SU-DHL-6 (cell line): ENCODE data around the gene RRP1B.

Source experiments
- CTCF ChIP-seq: fragments of 200-600 bp; sonication (generic); IDR thresholded peaks from one replicate; pipeline ENCODE4 v1.5.1; 2017; ENCODE audit warnings: antibody characterized with exemption, mild to moderate bottlenecking, low read length, moderate library complexity; ENCODE audit not compliant: insufficient read depth, poor library complexity, severe bottlenecking
- EZH2phosphoT487 ChIP-seq: fragments of 200-600 bp; sonication (generic), shearing (Covaris generic); conservative IDR thresholded peaks from 2 replicates; pipeline ENCODE4 v1.6.1; 2018; ENCODE audit warnings: mild to moderate bottlenecking, antibody characterized with exemption, low read length, moderate library complexity, mixed read lengths

- TF ChIP-seq CTCF = no peak
- no peak for TF ChIP-seq EZH2phosphoT487
Observed at GRCh38 chr21:43658769-43659135, 608 bp upstream of the RRP1B start.
